Vein endothelial cell (primary cell): ENCODE measurements around the gene AQP3. TPM values are rescaled to one million over a fixed set of nuclear protein-coding genes. Genes with fewer than 3 reads are reported as not detected.

Experiments
- small RNA-seq: library from RNA; depleted of rRNA; stranded (forward); fragments of <200 nt; gene quantifications from one replicate; pipeline ENCODE3, GENCODE V24; 2012
- total RNA-seq: library from RNA; depleted of rRNA; stranded (reverse); fragments of >200 nt; gene quantifications from 2 replicates; pipeline ENCODE4 v1.2.3, GENCODE V29; 2012

AQP3 gene
- total RNA-seq: 0.10 TPM in 1 of 2 replicates, not detected in the other

GRCh38 chr9:33446946-33447798 is at the start of gene AQP3:
Gene AQP3, minus strand, starts transcription at chr9:33447593. Its CDS starts 63 bp downstream, at chr9:33447530.

GRCh38 chr9:33473643-33474352 is 26.4 kb upstream of the AQP3 start, which contains the start of gene NOL6:
Gene NOL6, minus strand, starts transcription at chr9:33473924. Its CDS starts 82 bp downstream, at chr9:33473842.

GRCh38 chr9:33402371-33402770 is 45.0 kb downstream of the AQP3 start, which contains the start of gene AQP7:
Gene AQP7, minus strand, starts transcription at chr9:33402568. Its CDS starts 1,306 bp downstream, at chr9:33401262.

Small RNAs within 50 kb of the gene (small RNA-seq; reads per million reads assigned to genes)
- not detected for gene AL356218.2
- gene MIR6851: not detected

Other genes with a start within 250 kb of the AQP3 start
- not detected in 2 replicates for gene SPINK4, start 207.4 kb downstream of the AQP3 start, total RNA-seq
- 30.1 and 58.3 TPM in 2 replicates for gene BAG1, start 182.9 kb downstream of the AQP3 start, total RNA-seq
- 67.5 and 68.6 TPM in 2 replicates for gene CHMP5, start 182.5 kb downstream of the AQP3 start, total RNA-seq
- 19.3 and 22.2 TPM in 2 replicates for gene NFX1, start 157.1 kb downstream of the AQP3 start, total RNA-seq
- gene AQP7, start 45.0 kb downstream of the AQP3 start, total RNA-seq: 0.19 TPM in 1 of 2 replicates, not detected in the other
- 41.2 and 41.5 TPM in 2 replicates for gene NOL6, start 26.3 kb upstream of the AQP3 start, total RNA-seq
- gene ANKRD18B, start 76.7 kb upstream of the AQP3 start, total RNA-seq: 2.0 and 5.7 TPM in 2 replicates